ENCODE measurements around the gene PCSK9.

DNA sequence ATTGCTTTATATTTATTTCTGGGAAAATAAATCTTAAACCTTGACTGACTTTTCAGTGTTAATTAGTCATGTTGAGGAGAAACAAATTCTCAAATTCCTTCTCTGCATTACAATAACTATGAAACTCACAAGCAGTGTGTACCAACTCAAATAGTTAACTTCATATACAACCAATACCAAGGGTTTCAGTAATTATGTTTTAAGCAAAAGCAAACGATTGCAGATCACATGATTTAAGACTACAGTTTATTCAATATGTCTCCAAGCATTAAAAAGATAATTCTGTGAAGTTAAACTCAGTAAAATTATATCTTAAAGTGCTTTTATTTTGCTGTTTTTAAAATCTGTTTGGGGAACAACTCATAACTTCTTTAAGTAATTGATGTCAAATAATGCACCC is 28.6 kb downstream of the PCSK9 start:
- TF ChIP-seq, protein P1, sequence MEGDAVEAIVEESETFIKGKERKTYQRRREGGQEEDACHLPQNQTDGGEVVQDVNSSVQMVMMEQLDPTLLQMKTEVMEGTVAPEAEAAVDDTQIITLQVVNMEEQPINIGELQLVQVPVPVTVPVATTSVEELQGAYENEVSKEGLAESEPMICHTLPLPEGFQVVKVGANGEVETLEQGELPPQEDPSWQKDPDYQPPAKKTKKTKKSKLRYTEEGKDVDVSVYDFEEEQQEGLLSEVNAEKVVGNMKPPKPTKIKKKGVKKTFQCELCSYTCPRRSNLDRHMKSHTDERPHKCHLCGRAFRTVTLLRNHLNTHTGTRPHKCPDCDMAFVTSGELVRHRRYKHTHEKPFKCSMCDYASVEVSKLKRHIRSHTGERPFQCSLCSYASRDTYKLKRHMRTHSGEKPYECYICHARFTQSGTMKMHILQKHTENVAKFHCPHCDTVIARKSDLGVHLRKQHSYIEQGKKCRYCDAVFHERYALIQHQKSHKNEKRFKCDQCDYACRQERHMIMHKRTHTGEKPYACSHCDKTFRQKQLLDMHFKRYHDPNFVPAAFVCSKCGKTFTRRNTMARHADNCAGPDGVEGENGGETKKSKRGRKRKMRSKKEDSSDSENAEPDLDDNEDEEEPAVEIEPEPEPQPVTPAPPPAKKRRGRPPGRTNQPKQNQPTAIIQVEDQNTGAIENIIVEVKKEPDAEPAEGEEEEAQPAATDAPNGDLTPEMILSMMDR (IDR thresholded peaks at IDR 0.05) = no peak
- no peak for TF ChIP-seq POLR2AphosphoS5 (IDR thresholded peaks at IDR 0.05; ENCODE audit: low read depth, low read length)

Measured in Panc1 (cell line).